T-helper 1 cell (primary cell): Measurements from ENCODE around the gene HVCN1.

Experiments
- DNase-seq, 5 donors: peaks; one replicate each; pipeline ENCODE4 v3.0.0-alpha.2; 2012 to 2020

The HVCN1 gene

GRCh38 chr12:110698171-110698902 lies 9.4 kb upstream of the HVCN1 start:
- DNase-seq: peak; percentile 44 to 85 (median 63)

- no peak for DNase-seq
Observed at GRCh38 chr12:110697236-110697635, 8.3 kb upstream of the HVCN1 start.

GRCh38 chr12:110696283-110696682 lies 7.4 kb upstream of the HVCN1 start:
- DNase-seq: no peak

GRCh38 chr12:110694330-110694901 lies 5.5 kb upstream of the HVCN1 start:
- no peak for DNase-seq

GRCh38 chr12:110693731-110694130 lies 4.8 kb upstream of the HVCN1 start:
- DNase-seq: no peak

GRCh38 chr12:110690127-110690430 lies 1.2 kb upstream of the HVCN1 start:
- no peak for DNase-seq

- DNase-seq: peak; percentile 22 to 68 (median 35)
Observed at GRCh38 chr12:110689281-110690126, 589 bp upstream of the HVCN1 start.

- no peak for DNase-seq
Observed at GRCh38 chr12:110687396-110688169, 1.3 kb downstream of the HVCN1 start.

GRCh38 chr12:110686294-110686903 lies 2.5 kb downstream of the HVCN1 start:
- no peak for DNase-seq

GRCh38 chr12:110684312-110684836 lies 4.5 kb downstream of the HVCN1 start:
- no peak for DNase-seq

- DNase-seq: no peak
Observed at GRCh38 chr12:110683888-110684287, 5.0 kb downstream of the HVCN1 start.

GRCh38 chr12:110680032-110680431 lies 8.9 kb downstream of the HVCN1 start:
- DNase-seq: no peak

GRCh38 chr12:110679201-110679600 lies 9.7 kb downstream of the HVCN1 start:
- DNase-seq: no peak

- no peak for DNase-seq
Observed at GRCh38 chr12:110677982-110678381, 10.9 kb downstream of the HVCN1 start.

- DNase-seq: no peak
Observed at GRCh38 chr12:110677206-110677911, 11.6 kb downstream of the HVCN1 start.

GRCh38 chr12:110676171-110676570 lies 12.7 kb downstream of the HVCN1 start:
- DNase-seq: no peak

- DNase-seq: peak in 1 of 5 donors; percentile 17
Observed at GRCh38 chr12:110670161-110670701, 18.7 kb downstream of the HVCN1 start.

- DNase-seq: no peak
Observed at GRCh38 chr12:110669193-110669502, 19.8 kb downstream of the HVCN1 start.

- DNase-seq: no peak
Observed at GRCh38 chr12:110668480-110669192, 20.3 kb downstream of the HVCN1 start.

GRCh38 chr12:110667671-110668070 lies 21.2 kb downstream of the HVCN1 start:
- DNase-seq: no peak

- no peak for DNase-seq
Observed at GRCh38 chr12:110666892-110667291, 22.0 kb downstream of the HVCN1 start.
